HG03442 (cell line): ENCODE data around the gene IL21R.
"Not testable (repeated sequence)": the region's sequence is repeated elsewhere in the genome, so short reads cannot be mapped to it uniquely, and the experiment has no call there.

Experiments used
- ATAC-seq: cut with Tn5 transposase; IDR thresholded peaks from one replicate; pipeline ENCODE4 v1.9.1; 2021; ENCODE audit warnings: mild to moderate bottlenecking, moderate library complexity; ENCODE audit not compliant: unreplicated experiment

Gene IL21R

GRCh38 chr16:27374804-27375425 lies 27.1 kb upstream of the IL21R start:
- peak; percentile 40 for ATAC-seq

GRCh38 chr16:27377666-27378485 lies 24.1 kb upstream of the IL21R start:
- ATAC-seq = no peak

GRCh38 chr16:27378871-27379481 lies 23.0 kb upstream of the IL21R start:
- no peak for ATAC-seq

- no peak for ATAC-seq
Observed at GRCh38 chr16:27379919-27380318, 22.1 kb upstream of the IL21R start.

GRCh38 chr16:27381236-27381635 lies 20.7 kb upstream of the IL21R start:
- no peak for ATAC-seq

GRCh38 chr16:27381974-27382855 lies 19.8 kb upstream of the IL21R start:
- ATAC-seq = no peak

GRCh38 chr16:27383556-27384243 lies 18.3 kb upstream of the IL21R start:
- no peak for ATAC-seq

- ATAC-seq = no peak
Observed at GRCh38 chr16:27384425-27384824, 17.5 kb upstream of the IL21R start.

- ATAC-seq = no peak
Observed at GRCh38 chr16:27385398-27385797, 16.6 kb upstream of the IL21R start.

- no peak for ATAC-seq
Observed at GRCh38 chr16:27386674-27387073, 15.3 kb upstream of the IL21R start.

- peak; percentile 84 for ATAC-seq
Observed at GRCh38 chr16:27387724-27388123, 14.2 kb upstream of the IL21R start.

GRCh38 chr16:27389272-27389961 lies 12.6 kb upstream of the IL21R start:
- ATAC-seq = no peak

- no peak for ATAC-seq
Observed at GRCh38 chr16:27390151-27390550, 11.8 kb upstream of the IL21R start.

- no peak for ATAC-seq
Observed at GRCh38 chr16:27392671-27393070, 9.3 kb upstream of the IL21R start.

- no peak for ATAC-seq
Observed at GRCh38 chr16:27394516-27394915, 7.5 kb upstream of the IL21R start.

GRCh38 chr16:27398341-27398893 lies 3.6 kb upstream of the IL21R start:
- ATAC-seq = not testable (repeated sequence)

- ATAC-seq = no peak
Observed at GRCh38 chr16:27398894-27399853, 2.8 kb upstream of the IL21R start.

- no peak for ATAC-seq
Observed at GRCh38 chr16:27399969-27400368, 2.0 kb upstream of the IL21R start.
